Uterus (tissue), 2 donors: ENCODE data around the gene BACH2.

Experiments
- POLR2A ChIP-seq, 2 donors: fragments of 450-650 bp; IDR thresholded peaks; one replicate each; pipeline ENCODE4 v1.6.1; 2016; ENCODE audit warnings: antibody characterized with exemption in 2 of 2, mild to moderate bottlenecking in 1 of 2, moderate library complexity in 1 of 2
- TF ChIP-seq, protein P1 (sequence below), 4 experiments: fragments of 200-600 bp in 2 of 4; fragments of 450-650 bp in 2 of 4; sonication (generic) in 2 of 4; IDR thresholded peaks; one replicate each; pipeline ENCODE4 v1.5.1; 2016 to 2019; ENCODE audit warnings: antibody characterized with exemption in 4 of 4, mild to moderate bottlenecking in 2 of 4, moderate library complexity in 1 of 4

DNA sequence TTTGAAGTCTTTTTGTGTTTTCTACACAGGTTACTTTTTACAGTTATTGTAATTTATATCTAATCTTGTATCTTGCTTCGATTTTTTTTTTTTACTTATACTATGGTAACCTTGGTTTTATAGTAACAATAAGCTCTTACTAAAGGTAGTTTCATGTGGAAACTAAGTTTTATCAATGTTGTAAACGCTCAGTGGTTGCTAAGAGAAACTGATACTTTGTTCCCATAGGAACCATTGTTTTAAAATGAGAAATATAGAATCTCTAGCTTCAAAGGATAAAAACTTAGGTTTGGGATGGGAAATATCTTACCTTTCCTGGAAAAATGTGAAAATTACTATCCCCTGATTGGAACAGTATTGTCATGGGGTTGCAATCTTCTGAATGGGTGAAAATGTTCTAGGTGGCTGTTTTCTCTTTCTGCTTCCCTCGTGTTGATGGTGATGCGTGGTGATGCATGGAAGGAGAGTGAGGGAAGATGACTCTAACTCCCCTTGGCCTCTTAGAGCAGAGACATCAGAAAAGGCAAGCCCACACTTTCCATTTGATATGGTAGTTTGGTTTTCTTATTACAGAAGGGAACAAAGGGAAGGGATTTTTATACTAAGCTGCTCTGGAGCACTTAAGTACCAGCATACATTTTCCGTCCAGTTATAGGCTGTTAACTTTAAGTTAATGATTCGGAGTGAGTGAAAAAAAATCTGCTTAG, 23.5 kb upstream of the BACH2 start:
- TF ChIP-seq, protein P1, sequence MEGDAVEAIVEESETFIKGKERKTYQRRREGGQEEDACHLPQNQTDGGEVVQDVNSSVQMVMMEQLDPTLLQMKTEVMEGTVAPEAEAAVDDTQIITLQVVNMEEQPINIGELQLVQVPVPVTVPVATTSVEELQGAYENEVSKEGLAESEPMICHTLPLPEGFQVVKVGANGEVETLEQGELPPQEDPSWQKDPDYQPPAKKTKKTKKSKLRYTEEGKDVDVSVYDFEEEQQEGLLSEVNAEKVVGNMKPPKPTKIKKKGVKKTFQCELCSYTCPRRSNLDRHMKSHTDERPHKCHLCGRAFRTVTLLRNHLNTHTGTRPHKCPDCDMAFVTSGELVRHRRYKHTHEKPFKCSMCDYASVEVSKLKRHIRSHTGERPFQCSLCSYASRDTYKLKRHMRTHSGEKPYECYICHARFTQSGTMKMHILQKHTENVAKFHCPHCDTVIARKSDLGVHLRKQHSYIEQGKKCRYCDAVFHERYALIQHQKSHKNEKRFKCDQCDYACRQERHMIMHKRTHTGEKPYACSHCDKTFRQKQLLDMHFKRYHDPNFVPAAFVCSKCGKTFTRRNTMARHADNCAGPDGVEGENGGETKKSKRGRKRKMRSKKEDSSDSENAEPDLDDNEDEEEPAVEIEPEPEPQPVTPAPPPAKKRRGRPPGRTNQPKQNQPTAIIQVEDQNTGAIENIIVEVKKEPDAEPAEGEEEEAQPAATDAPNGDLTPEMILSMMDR (IDR thresholded peaks at IDR 0.05), result no peak
- no peak for TF ChIP-seq POLR2A (IDR thresholded peaks at IDR 0.05)
